HepG2 (cell line): ENCODE results near the gene FGD5. TPM values are rescaled to one million over a fixed set of nuclear protein-coding genes. Genes with fewer than 3 reads are reported as not detected.

Experiments used
- ATAC-seq: fragments of 200-7000 bp; cut with Tn5 transposase; 3 replicates; pipeline ENCODE4 v1.9.1; 2020; ENCODE audit warnings: mild to moderate bottlenecking, moderate library complexity
- BruUV-seq: library from RNA; stranded (reverse); fragments of 400-500 nt; replicated peaks from 2 replicates; lab custom pipeline; 2021; lab: Mats Ljungman, UMichigan
- CTCF ChIA-PET: fragments of 300-600 bp; formaldehyde crosslinking; extraction: SDS; loops from one replicate; lab custom pipeline; 2021; ENCODE audit warnings: low total read pairs, inconsistent platforms, low intra/inter-chr PET ratio; lab: Yijun Ruan, JAX
- POLR2A ChIA-PET: fragments of 350-600 bp; sonication (Branson Sonifier 250); formaldehyde crosslinking; loops from one replicate; lab custom pipeline; 2020; ENCODE audit warnings: antibody characterized with exemption, inconsistent platforms; lab: Yijun Ruan, JAX
- DNase-seq: peaks from one replicate; pipeline ENCODE4 v3.0.0-alpha.2; 2015; ENCODE audit warnings: low spot score
- FAIRE-seq: peaks from 3 replicates; lab custom pipeline; 2011; peaks lifted over from hg19 to GRCh38; lab: Jason Lieb, UNC
- H2AFZ ChIP-seq: one replicate; pipeline ENCODE4 v1.6.1; 2011; ENCODE audit warnings: low read length, inconsistent platforms
- H3K27ac ChIP-seq: fragments of 300-600 bp; 3 replicates; pipeline ENCODE4 v1.8.0; 2011; ENCODE audit warnings: mixed run types, mild to moderate bottlenecking, mixed read lengths, low read length, inconsistent platforms; ENCODE audit not compliant: insufficient read depth; ENCODE audit errors: extremely low read length
- H3K27me3 ChIP-seq, 2 experiments: fragments of 200-600 bp in 1 of 2; 2 replicates in 1 of 2; 3 replicates in 1 of 2; pipeline versions ENCODE4 v1.6.0 to v1.8.0; 2011; ENCODE audit warnings: low read length in 2 of 2, mild to moderate bottlenecking in 2 of 2, moderate library complexity in 2 of 2, inconsistent platforms in 1 of 2; ENCODE audit not compliant: insufficient read depth in 2 of 2, control insufficient read depth in 1 of 2
- H3K36me3 ChIP-seq, 2 experiments: fragments of 200-600 bp in 1 of 2; replicated peaks in 1 of 2; 2 replicates in 1 of 2; 3 replicates in 1 of 2; pipeline versions ENCODE4 v1.5.1 to v1.8.0; 2011; ENCODE audit warnings: low read length in 2 of 2, inconsistent platforms in 1 of 2; ENCODE audit not compliant: insufficient read depth in 2 of 2, control insufficient read depth in 1 of 2
- H3K4me1 ChIP-seq: 2 replicates; pipeline ENCODE4 v1.5.1; 2012; ENCODE audit warnings: low read length, inconsistent platforms; ENCODE audit not compliant: insufficient read depth
- H3K4me2 ChIP-seq: 2 replicates; pipeline ENCODE4 v1.6.0; 2011; ENCODE audit warnings: low read depth, low read length, inconsistent platforms
- H3K4me3 ChIP-seq, 3 experiments: fragments of 200-600 bp in 1 of 3; sonication (generic), shearing (Covaris generic) in 1 of 3; replicated peaks in 1 of 3; 2 replicates each; pipeline ENCODE4 v1.5.1; 2011 to 2016; ENCODE audit warnings: low read length in 3 of 3, inconsistent platforms in 2 of 3, low read depth in 2 of 3, mild to moderate bottlenecking in 2 of 3, control low read depth in 1 of 3, mixed read lengths in 1 of 3; ENCODE audit not compliant: insufficient read depth in 1 of 3
- H3K79me2 ChIP-seq: one replicate; pipeline ENCODE4 v1.6.1; 2011; ENCODE audit warnings: low read length, inconsistent platforms; ENCODE audit not compliant: insufficient read depth
- H3K9ac ChIP-seq: 2 replicates; pipeline ENCODE4 v1.6.0; 2011; ENCODE audit warnings: mild to moderate bottlenecking, low read depth, low read length, inconsistent platforms; ENCODE audit not compliant: insufficient read depth
- H3K9me3 ChIP-seq: 2 replicates; pipeline ENCODE4 v1.5.1; 2012; ENCODE audit warnings: mild to moderate bottlenecking, low read length
- H4K20me1 ChIP-seq: 2 replicates; pipeline ENCODE4 v1.6.0; 2011; ENCODE audit warnings: inconsistent platforms, mild to moderate bottlenecking, low read length, moderate library complexity; ENCODE audit not compliant: insufficient read depth
- ATF3 ChIP-seq: sonication (generic); formaldehyde crosslinking; IDR thresholded peaks from 2 replicates; pipeline ENCODE4 v1.4.0; 2020; ENCODE audit warnings: missing genetic modification reagents
- BCL6 ChIP-seq: IDR thresholded peaks from 2 replicates; pipeline ENCODE4 v1.6.1; 2016; ENCODE audit warnings: missing genetic modification reagents, missing compliant biosample characterization
- ETV6 ChIP-seq: sonication (generic); formaldehyde crosslinking; conservative IDR thresholded peaks from 2 replicates; pipeline ENCODE4 v1.4.0; 2020; ENCODE audit warnings: missing genetic modification reagents
- PLSCR1 ChIP-seq: sonication (generic); formaldehyde crosslinking; IDR thresholded peaks from 2 replicates; pipeline ENCODE4 v1.5.0; 2020; ENCODE audit warnings: missing genetic modification reagents, mild to moderate bottlenecking, borderline replicate concordance
- SP140L ChIP-seq: sonication (generic); formaldehyde crosslinking; IDR thresholded peaks from 2 replicates; pipeline ENCODE4 v1.4.0; 2020; ENCODE audit warnings: missing genetic modification reagents, borderline replicate concordance
- STAG1 ChIP-seq: sonication (generic); formaldehyde crosslinking; IDR thresholded peaks from 2 replicates; pipeline ENCODE4 v1.4.0; 2020; ENCODE audit warnings: missing genetic modification reagents
- STAT5B ChIP-seq: sonication (generic); formaldehyde crosslinking; IDR thresholded peaks from 2 replicates; pipeline ENCODE4 v1.4.0; 2020; ENCODE audit warnings: missing genetic modification reagents
- THRA ChIP-seq: sonication (generic); formaldehyde crosslinking; IDR thresholded peaks from 2 replicates; pipeline ENCODE4 v1.4.0; 2020; ENCODE audit warnings: missing genetic modification reagents, borderline replicate concordance
- TSC22D2 ChIP-seq: sonication (generic); formaldehyde crosslinking; IDR thresholded peaks from 2 replicates; pipeline ENCODE4 v1.5.1; 2020; ENCODE audit warnings: missing genetic modification reagents, mild to moderate bottlenecking, borderline replicate concordance
- UBTF ChIP-seq: sonication (generic); formaldehyde crosslinking; IDR thresholded peaks from 2 replicates; pipeline ENCODE4 v1.4.0; 2020; ENCODE audit warnings: mild to moderate bottlenecking, missing genetic modification reagents
- YY1 ChIP-seq: IDR thresholded peaks from 2 replicates; pipeline ENCODE4 v1.6.1; 2011; ENCODE audit warnings: low read length, low read depth, moderate library complexity, mild to moderate bottlenecking; ENCODE audit not compliant: insufficient read depth, insufficient replicate concordance
- ZNF143 ChIP-seq: sonication (generic); formaldehyde crosslinking; IDR thresholded peaks from 2 replicates; pipeline ENCODE4 v1.4.0; 2020; ENCODE audit warnings: missing genetic modification reagents
- ZNF292 ChIP-seq: sonication (generic); formaldehyde crosslinking; IDR thresholded peaks from 2 replicates; pipeline ENCODE4 v1.8.1; 2022; ENCODE audit warnings: mild to moderate bottlenecking, low read depth, missing genetic modification reagents, borderline replicate concordance
- ZNF563 ChIP-seq: sonication (generic); formaldehyde crosslinking; IDR thresholded peaks from 2 replicates; pipeline ENCODE4 v1.8.0; 2022; ENCODE audit warnings: mild to moderate bottlenecking, moderate library complexity, missing genetic modification reagents
- ZNF652 ChIP-seq: IDR thresholded peaks from 2 replicates; pipeline ENCODE4 v1.6.1; 2016; ENCODE audit warnings: low read depth, borderline replicate concordance
- ZNF672 ChIP-seq: sonication (generic); formaldehyde crosslinking; IDR thresholded peaks from 2 replicates; pipeline ENCODE4 v1.8.1; 2022; ENCODE audit warnings: missing genetic modification reagents
- ZNF775 ChIP-seq: sonication (generic); formaldehyde crosslinking; IDR thresholded peaks from 2 replicates; pipeline ENCODE4 v1.4.0; 2020; ENCODE audit warnings: missing genetic modification reagents, mild to moderate bottlenecking, moderate library complexity, borderline replicate concordance
- WGBS: methylation state at CpG from one replicate; pipeline ENCODE4 v1.1.6; 2017; ENCODE audit warnings: low lambda C conversion rate; 5-methylcytosine and 5-hydroxymethylcytosine counted together
- in situ Hi-C: cut with HindIII; loops from 2 replicates; pipeline ENCODE4 v1.10.0; 2017; ENCODE audit warnings: low pct_unique_long_range_greater_than_20kb; ENCODE audit not compliant: extremely low pct_ligation_motif_present
- intact Hi-C: fragments of 100-400 bp; cut with micrococcal nuclease; formaldehyde crosslinking; loops from one replicate; pipeline ENCODE4 v1.10.0; 2022; ENCODE audit not compliant: unreplicated experiment
- polyA plus RNA-seq, 8 experiments: library from polyadenylated mRNA; depleted of rRNA in 3 of 8; stranded (reverse) in 7 of 8; unstranded in 1 of 8; fragments of >200 nt; fragmentation: Illumina TruSeq in 4 of 8; extraction: Trizol in 4 of 8; gene quantifications; 2 replicates each; pipeline versions ENCODE4 v1.2.1 to v1.2.3, GENCODE V29; 2011 to 2016; ENCODE audit warnings: low read depth in 4 of 8, missing spikeins in 1 of 8, mixed read lengths in 1 of 8; ENCODE audit not compliant: insufficient read depth in 1 of 8
- total RNA-seq, 5 experiments: library from RNA; depleted of rRNA; stranded (reverse); fragments of >200 nt; fragmentation: Illumina TruSeq; extraction: Trizol; gene quantifications; 2 replicates each; pipeline ENCODE4 v1.2.3, GENCODE V29; 2016; ENCODE audit warnings: low read depth in 1 of 5

Gene FGD5
- total and polyA plus RNA-seq, 2 of the 13 experiments (the other 11 are each of a cell fraction or from before 2014, with no cell fraction given): 0.17 TPM; not detected in 1

- TF ChIP-seq ATF3 (CRISPR knock-in tag) (no peak), STAT5B (no peak), PLSCR1 (no peak), ZNF775 (CRISPR knock-in tag) (no peak), ZNF563 (CRISPR knock-in tag) (no peak), ZNF292 (CRISPR knock-in tag) (no peak), SP140L (CRISPR knock-in tag) (no peak), ETV6 (CRISPR knock-in tag) (no peak), ZNF652 (CRISPR knock-in tag) (no peak)
Observed at GRCh38 chr3:14874784-14875183, 56.0 kb downstream of the FGD5 start (continued).

- no peak for FAIRE-seq
- in situ Hi-C loops (no loop called here), intact Hi-C loops (no loop called here)
- H3K27me3 ChIP-seq: peaks cover 0 to 5% of the 10 kb centered on the region in 2 experiments; a peak in 1 of 5 replicates
- H4K20me1 ChIP-seq: no peaks in the 10 kb centered on the region
- no peak for ATAC-seq
- no peaks in the 10 kb centered on the region for H3K79me2 ChIP-seq
- H2AFZ ChIP-seq: no peak overlapping the region
- no peak overlapping the region for H3K4me2 ChIP-seq
- H3K27ac ChIP-seq: no peak overlapping the region
- H3K4me1 ChIP-seq: peaks cover 9% of the 10 kb centered on the region
- DNase-seq: no peak
- no TSS peak for BruUV-seq
- CTCF ChIA-PET: no interaction called here
- no peak overlapping the region for H3K4me3 ChIP-seq
- H3K36me3 ChIP-seq: no peaks in the 10 kb centered on the region
- 34% methylated on average over 8 of the region's 8 CpGs for WGBS
- H3K9ac ChIP-seq: no peak overlapping the region
- POLR2A ChIA-PET: no interaction called here
- H3K9me3 ChIP-seq: no peaks in the 10 kb centered on the region
- TF ChIP-seq YY1 (no peak), UBTF (CRISPR knock-in tag) (no peak), ZNF143 (CRISPR knock-in tag) (no peak), THRA (no peak), BCL6 (no peak), TSC22D2 (CRISPR knock-in tag) (no peak), STAG1 (CRISPR knock-in tag) (no peak), ZNF672 (CRISPR knock-in tag) (no peak)
Observed at GRCh38 chr3:14875411-14876175, 56.8 kb downstream of the FGD5 start.
